Left ventricle myocardium inferior (tissue), 1 donor: ENCODE data around the gene CCBE1. TPM values are rescaled to one million over a fixed set of nuclear protein-coding genes. Genes with fewer than 3 reads are reported as not detected.

Experiments
- DNase-seq: peaks from one replicate; pipeline ENCODE4 v3.0.0-alpha.2; 2020
- H3K27ac ChIP-seq: fragments of 200-600 bp; replicated peaks from 2 replicates; pipeline ENCODE4 v1.8.0; 2021
- H3K27me3 ChIP-seq: fragments of 200-600 bp; 2 replicates; pipeline ENCODE4 v1.8.0; 2021; ENCODE audit warnings: low read depth
- H3K36me3 ChIP-seq: fragments of 200-600 bp; 2 replicates; pipeline ENCODE4 v1.8.0; 2021
- H3K4me1 ChIP-seq: fragments of 200-600 bp; 2 replicates; pipeline ENCODE4 v1.8.0; 2021
- H3K4me3 ChIP-seq: fragments of 200-600 bp; 2 replicates; pipeline ENCODE4 v1.8.0; 2021; ENCODE audit warnings: mild to moderate bottlenecking, moderate library complexity
- H3K9me3 ChIP-seq: fragments of 200-600 bp; replicated peaks from 2 replicates; pipeline ENCODE4 v1.8.0; 2021
- CTCF ChIP-seq: fragments of 200-600 bp; IDR thresholded peaks from 2 replicates; pipeline ENCODE4 v1.8.0; 2021; ENCODE audit warnings: antibody characterized with exemption, mild to moderate bottlenecking, borderline replicate concordance
- intact Hi-C: fragments of 100-400 bp; cut with micrococcal nuclease; formaldehyde crosslinking; loops from one replicate; pipeline ENCODE4 v1.11.0; 2022
- total RNA-seq: library from RNA; stranded (reverse); fragmentation: NEBNext Ultra II Directional; extraction: Animal tissue kit (Norgen Biotek cat#: 25700); gene quantifications from one replicate; pipeline ENCODE4 v1.2.1, GENCODE V29; 2021
- donor health status: DM: no; HTN: yes; CAD: no; lungs with severe emphysema.

CCBE1 gene
- total RNA-seq, 1 donor from 2014 or later = 3.2 TPM

- TF ChIP-seq CTCF = no peak
- no peak overlapping the region for H3K4me3 ChIP-seq
- no peaks in the 10 kb centered on the region for H3K4me1 ChIP-seq
- no peaks in the 10 kb centered on the region for H3K9me3 ChIP-seq
- intact Hi-C loops = no loop called here
- no peaks in the 10 kb centered on the region for H3K36me3 ChIP-seq
- no peak for DNase-seq
- no peak overlapping the region for H3K27ac ChIP-seq
- no peaks in the 10 kb centered on the region for H3K27me3 ChIP-seq
Measured at GRCh38 chr18:59540780-59541179, 156.4 kb downstream of the CCBE1 start.

- intact Hi-C loops = no loop called here
- H3K36me3 ChIP-seq = no peaks in the 10 kb centered on the region
- DNase-seq = no peak
- no peaks in the 10 kb centered on the region for H3K27me3 ChIP-seq
- H3K4me1 ChIP-seq = no peaks in the 10 kb centered on the region
- TF ChIP-seq CTCF = no peak
- no peak overlapping the region for H3K4me3 ChIP-seq
- no peak overlapping the region for H3K27ac ChIP-seq
- H3K9me3 ChIP-seq = no peaks in the 10 kb centered on the region
Measured at GRCh38 chr18:59540346-59540745, 156.9 kb downstream of the CCBE1 start.

GRCh38 chr18:59539108-59539507, 158.1 kb downstream of the CCBE1 start:
- intact Hi-C loops = no loop called here
- no peak overlapping the region for H3K4me3 ChIP-seq
- DNase-seq = no peak
- no peaks in the 10 kb centered on the region for H3K4me1 ChIP-seq
- no peaks in the 10 kb centered on the region for H3K36me3 ChIP-seq
- H3K27me3 ChIP-seq = no peaks in the 10 kb centered on the region
- H3K9me3 ChIP-seq = no peaks in the 10 kb centered on the region
- TF ChIP-seq CTCF = no peak
- H3K27ac ChIP-seq = no peak overlapping the region

DNA sequence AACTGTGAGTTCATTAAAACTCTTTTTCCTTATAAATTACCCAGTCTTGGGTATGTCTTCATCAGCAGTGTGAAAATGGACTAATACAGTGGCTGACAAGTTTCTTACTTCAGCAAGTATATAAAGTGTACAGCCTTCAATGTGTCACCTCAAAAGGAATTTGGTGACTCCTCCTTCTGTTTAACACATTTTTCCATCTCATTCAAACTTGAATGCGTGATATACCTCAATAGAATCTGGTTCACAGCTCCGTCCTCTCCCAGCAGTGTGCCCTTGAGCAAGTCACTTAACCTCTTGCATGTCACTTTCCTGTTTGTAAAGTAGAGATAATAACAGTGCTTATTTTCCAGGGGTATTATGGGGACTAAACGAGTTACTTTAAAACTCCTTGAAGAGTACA, 159.6 kb downstream of the CCBE1 start:
- Histone ChIP-seq H3K4me1 (no peaks in the 10 kb centered on the region), H3K27ac (no peak overlapping the region), H3K4me3 (no peak overlapping the region), H3K9me3 (no peaks in the 10 kb centered on the region), H3K27me3 (no peaks in the 10 kb centered on the region), H3K36me3 (no peaks in the 10 kb centered on the region)
- DNase-seq = no peak
- intact Hi-C loops = no loop called here
- TF ChIP-seq CTCF = no peak

DNA sequence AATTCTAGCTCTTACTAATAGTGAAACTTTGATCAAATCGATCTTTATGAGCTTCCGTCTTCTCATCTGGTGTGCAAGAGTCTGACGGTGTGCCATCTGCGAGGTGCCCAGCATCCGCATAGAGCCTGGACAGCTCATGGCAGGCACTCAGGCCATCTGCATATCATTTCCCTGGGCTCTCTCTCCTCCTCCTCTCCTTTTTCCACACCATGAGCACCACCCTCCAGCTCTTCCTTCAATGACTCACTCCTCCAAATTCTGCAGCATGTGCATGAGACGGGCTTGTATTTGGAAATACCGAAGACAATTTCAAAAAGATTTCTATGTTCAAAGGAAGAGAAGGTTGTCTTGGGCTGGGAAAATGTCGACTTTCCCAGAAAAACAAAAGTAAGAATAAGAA, 161.1 kb downstream of the CCBE1 start:
- Histone ChIP-seq H3K9me3 (no peaks in the 10 kb centered on the region), H3K4me1 (no peaks in the 10 kb centered on the region), H3K27me3 (no peaks in the 10 kb centered on the region), H3K36me3 (no peaks in the 10 kb centered on the region), H3K27ac (no peak overlapping the region), H3K4me3 (no peak overlapping the region)
- TF ChIP-seq CTCF = no peak
- intact Hi-C loops = no loop called here
- no peak for DNase-seq

GRCh38 chr18:59535055-59535454, 162.2 kb downstream of the CCBE1 start:
- Histone ChIP-seq H3K27ac (no peak overlapping the region), H3K36me3 (no peaks in the 10 kb centered on the region), H3K9me3 (no peaks in the 10 kb centered on the region), H3K4me3 (no peak overlapping the region), H3K4me1 (no peaks in the 10 kb centered on the region), H3K27me3 (no peaks in the 10 kb centered on the region)
- intact Hi-C loops = no loop called here
- TF ChIP-seq CTCF = no peak
- DNase-seq = no peak
